Heart left ventricle (tissue), 16 donors: ENCODE measurements around the gene RPL34. TPM values are rescaled to one million over a fixed set of nuclear protein-coding genes. Genes with fewer than 3 reads are reported as not detected.

Experiments
- ATAC-seq, 4 donors: fragments of 200-7000 bp; cut with Tn5 transposase; one replicate each; pipeline ENCODE4 v1.9.1; 2020 to 2022; ENCODE audit warnings: moderate library complexity in 4 of 4, mild to moderate bottlenecking in 3 of 4, moderate number of reproducible peaks in 1 of 4
- DNase-seq, 5 donors: peaks; one replicate each; pipeline ENCODE4 v3.0.0-alpha.2; 2020
- H3K27ac ChIP-seq, 12 donors: fragments of 200-600 bp; sonication (generic) in 4 of 12; one replicate each; pipeline versions ENCODE4 v1.5.0 to v1.8.0; 2016 to 2022; ENCODE audit warnings: mild to moderate bottlenecking in 2 of 12
- H3K27me3 ChIP-seq, 9 donors: fragments of 200-600 bp; sonication (generic) in 2 of 9; one replicate each; pipeline versions ENCODE4 v1.5.1 to v1.8.0; 2016 to 2022; ENCODE audit warnings: mild to moderate bottlenecking in 3 of 9
- H3K36me3 ChIP-seq, 9 donors: fragments of 200-600 bp; sonication (generic) in 2 of 9; one replicate each; pipeline versions ENCODE4 v1.5.0 to v1.8.0; 2018 to 2022; ENCODE audit warnings: mild to moderate bottlenecking in 2 of 9
- H3K4me1 ChIP-seq, 12 donors: fragments of 200-600 bp; sonication (generic) in 4 of 12; one replicate each; pipeline versions ENCODE4 v1.5.0 to v1.8.0; 2016 to 2022; ENCODE audit warnings: mild to moderate bottlenecking in 3 of 12
- H3K4me3 ChIP-seq, 12 donors: fragments of 200-600 bp; sonication (generic) in 4 of 12; one replicate each; pipeline versions ENCODE4 v1.5.0 to v1.8.0; 2017 to 2022; ENCODE audit warnings: mild to moderate bottlenecking in 9 of 12, moderate library complexity in 4 of 12
- H3K9me3 ChIP-seq, 12 donors: fragments of 200-600 bp; sonication (generic) in 4 of 12; one replicate each; pipeline versions ENCODE4 v1.5.0 to v1.8.0; 2016 to 2022; ENCODE audit warnings: mild to moderate bottlenecking in 1 of 12
- CTCF ChIP-seq, 12 donors: fragments of 200-600 bp; sonication (generic) in 4 of 12; IDR thresholded peaks; one replicate each; pipeline versions ENCODE4 v1.5.0 to v1.8.0; 2018 to 2022; ENCODE audit warnings: antibody characterized with exemption in 12 of 12, mild to moderate bottlenecking in 5 of 12
- POLR2A ChIP-seq, 2 donors: fragments of 450-650 bp; IDR thresholded peaks; one replicate each; pipeline ENCODE4 v1.6.1; 2017; ENCODE audit warnings: antibody characterized with exemption in 2 of 2, mild to moderate bottlenecking in 2 of 2, moderate library complexity in 2 of 2
- WGBS, 4 donors: extraction: QIAGEN DNeasy Blood & Tissue Kit in 2 of 4; methylation state at CpG; one replicate each; pipeline versions ENCODE4 v1.1.5 to v1.1.7; 2013 to 2018; 5-methylcytosine and 5-hydroxymethylcytosine counted together
- intact Hi-C, 10 donors: fragments of 100-400 bp; cut with DNase I; formaldehyde crosslinking; loops; one replicate each; pipeline versions ENCODE4 v1.11.1 to v1.14.2; 2022
- polyA plus RNA-seq, 2 donors: library from polyadenylated mRNA; stranded (reverse); fragments of 200-250 nt; gene quantifications; one replicate each; pipeline ENCODE4 v1.2.3, GENCODE V29; 2013
- total RNA-seq, 9 donors: library from RNA; depleted of rRNA in 2 of 9; stranded (reverse); fragments of >200 nt in 2 of 9; fragmentation: NEBNext Ultra II Directional in 3 of 9; extraction: Animal tissue kit (Norgen Biotek cat#: 25700) in 3 of 9; gene quantifications; one replicate each; pipeline versions ENCODE4 v1.1.0 to v1.2.4, GENCODE V29; 2016 to 2023
- donor health status: ischemic (EF 13 %, LVEDD 7.1; RV severe dilation, severe dysfunction).
- donor health status: healthy with polysubstance abuse.
- donor health status: DM: no; HTN: yes; CAD: no.
- donor health status: DM: no; HTN: no; CAD: no.
- donor health status: ischemic (EF 25% LVEDD 6.9; RV normal size, moderate dysfunction).
- donor health status: ischemic (EF 25% LVEDD 5.7; RV mildly dilated, moderate dysfunction).
- donor health status: healthy.
- donor health status: DM: yes; HTN: yes; CAD: no.
- donor health status: ischemic (EF 35%, LVEDD 5.7; RV mildly dilated, moderate dysfunction).
- donor health status: nonischemic (EF 11% LVEDD 7.7; RV severe dilation, severe dysfunction).
- donor health status: DM: yes; HTN: yes; CAD: no.
- donor health status: PGD.
- donor health status: ischemic (EF 29% LVEDD 5.4; RV normal size, mild dysfunction).
- donor health status: nonischemic (EF 23%, LVEDD 6.1; RV moderate dilation, normal function).

Gene RPL34
- total and polyA plus RNA-seq, 11 donors, result 334 to 2,969 (median 759) TPM

DNA sequence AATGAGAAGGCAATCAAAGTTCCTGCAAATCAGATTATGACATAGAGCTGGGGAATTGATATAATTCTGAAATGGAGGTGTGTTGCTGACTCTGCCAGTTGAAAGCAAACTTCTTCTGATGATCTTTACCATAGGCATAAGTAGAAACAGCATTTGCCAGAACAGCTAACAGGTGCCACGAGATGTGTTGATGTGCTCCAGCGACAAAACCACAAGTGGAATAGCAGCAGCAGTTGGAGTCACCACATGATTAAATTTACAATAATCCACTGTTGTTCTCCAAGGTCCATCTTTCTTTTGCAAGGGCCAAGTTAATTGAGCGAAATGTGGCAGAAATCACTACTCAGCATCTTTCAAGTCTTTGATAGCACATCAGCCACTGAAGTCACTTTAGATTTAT lies 26.3 kb downstream of the RPL34 start:
- intact Hi-C loops, result no loop called here
- Histone ChIP-seq H3K27ac (no peak overlapping the region), H3K4me1 (peaks cover 3 to 13% (median 7%) of the 10 kb centered on the region in 12 donors), H3K36me3 (no peaks in the 10 kb centered on the region), H3K27me3 (no peaks in the 10 kb centered on the region), H3K4me3 (no peak overlapping the region), H3K9me3 (no peaks in the 10 kb centered on the region)
- ATAC-seq (no peak), DNase-seq (no peak)
- 79 to 88% (median 86%) methylated on average over 3 of the region's 3 CpGs for WGBS, 4 donors
- TF ChIP-seq POLR2A (IDR thresholded peaks at IDR 0.05) (no peak), CTCF (IDR thresholded peaks at IDR 0.05) (no peak)

DNA sequence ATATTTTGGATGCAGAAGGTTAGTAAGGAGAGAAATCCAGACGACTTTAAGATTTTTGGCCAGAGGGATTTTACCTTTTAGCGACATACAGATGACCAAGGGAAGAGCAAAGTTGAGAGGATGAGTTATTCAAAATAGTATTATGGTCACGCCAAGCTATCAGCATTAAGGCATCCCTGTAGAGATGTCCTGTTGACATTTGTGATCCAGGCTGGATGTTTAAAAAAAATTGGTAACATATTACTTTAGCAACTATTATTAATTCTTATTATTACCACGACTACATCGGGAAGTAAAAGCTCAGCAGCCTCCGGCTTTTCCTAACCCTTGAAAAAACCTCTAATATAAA lies 29.5 kb downstream of the RPL34 start:
- intact Hi-C loops, result loop anchor here in 4 of 10 donors (1.0 to 2.0 kb wide), 2 partner anchors 29 to 30 kb away; partner anchors contain the start of gene RPL34 (in 4 of the 4)
- Histone ChIP-seq H3K4me1 (peaks cover 3 to 25% (median 17%) of the 10 kb centered on the region in 12 donors), H3K4me3 (peak overlapping the region; percentile 1 to 92 (median 78)), H3K27ac (peak overlapping the region in 8 of 12 donors; percentile 79 to 93 (median 87)), H3K36me3 (no peaks in the 10 kb centered on the region), H3K9me3 (no peaks in the 10 kb centered on the region), H3K27me3 (no peaks in the 10 kb centered on the region)
- ATAC-seq (peak in 1 of 4 donors; percentile 5), DNase-seq (no peak)
- 0 to 2% (median 1%) methylated on average over 6 of the region's 6 CpGs for WGBS, 4 donors
- no peak for TF ChIP-seq POLR2A (IDR thresholded peaks at IDR 0.05)
- no peak for TF ChIP-seq CTCF (IDR thresholded peaks at IDR 0.05)

DNA sequence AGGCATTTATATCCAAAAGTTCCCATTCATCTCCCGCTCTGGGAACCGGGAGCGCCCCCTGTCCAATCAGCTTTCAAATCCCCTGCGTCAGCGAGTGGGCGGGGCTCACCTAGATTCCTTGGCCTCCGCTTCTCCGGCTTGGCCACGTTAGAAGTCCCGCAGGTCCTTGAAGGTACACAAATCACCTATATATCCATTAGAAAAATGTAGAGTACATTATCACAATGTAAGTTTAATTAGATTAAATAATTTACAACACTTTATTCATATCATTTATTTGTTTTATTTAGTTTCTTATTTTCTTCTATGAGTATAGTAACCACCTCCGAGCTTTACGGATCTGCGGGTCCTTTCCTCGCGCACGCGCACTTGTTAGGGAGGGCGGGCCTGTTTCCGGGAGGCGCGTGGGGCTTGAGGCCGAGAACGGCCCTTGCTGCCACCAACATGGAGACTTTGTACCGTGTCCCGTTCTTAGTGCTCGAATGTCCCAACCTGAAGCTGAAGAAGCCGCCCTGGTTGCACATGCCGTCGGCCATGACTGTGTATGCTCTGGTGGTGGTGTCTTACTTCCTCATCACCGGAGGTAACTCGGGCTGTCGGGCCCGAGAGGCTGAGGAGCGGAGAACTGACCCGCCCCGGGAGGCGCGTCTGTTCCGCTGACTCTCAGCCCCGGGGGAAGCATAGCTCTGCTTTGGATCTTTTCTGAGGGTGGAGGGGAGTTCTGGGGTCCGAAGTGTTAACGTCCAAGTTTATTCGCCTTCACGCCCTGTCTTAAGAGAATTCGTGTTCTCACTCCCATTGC lies 30.0 kb downstream of the RPL34 start, which contains the start of gene OSTC:
OSTC (plus strand) TSS at position 388 of the 802 bp plus-strand sequence; CDS start at position 445, 57 bp downstream.
- H3K36me3 ChIP-seq, result peaks cover 0 to 2% (median under 1%) of the 10 kb centered on the region in 9 donors
- H3K4me3 ChIP-seq, result peak within 1 kb of the TSS; percentile 56 to 92 (median 78)
- peaks cover 3 to 25% (median 17%) of the 10 kb centered on the region in 12 donors for H3K4me1 ChIP-seq
- H3K27ac ChIP-seq, result peak within 1 kb of the TSS; percentile 79 to 93 (median 87)
- intact Hi-C loops, result loop anchor here in 4 of 10 donors (1.0 to 2.0 kb wide), 2 partner anchors 30 kb away; partner anchors contain the start of gene RPL34 (in 4 of the 4)
- 0 to 1% (median 0%) methylated on average over 43 to 45 of the region's 45 CpGs for WGBS, 4 donors
- H3K9me3 ChIP-seq, result no peaks in the 10 kb centered on the region
- TF ChIP-seq CTCF (IDR thresholded peaks at IDR 0.05) (peak in 9 of 12 donors; percentile 7 to 62 (median 35)), POLR2A (IDR thresholded peaks at IDR 0.05) (peak in 1 of 2 donors; percentile 54)
- H3K27me3 ChIP-seq, result no peaks in the 10 kb centered on the region
- DNase-seq, result peak; percentile 95 to 98 (median 96)
- ATAC-seq, result peak; percentile 95 to 98 (median 98)
